Left hindlimb (tissue), 1 donor: ENCODE data around the gene EFNA3.
"Not testable (repeated sequence)": the region's sequence is repeated elsewhere in the genome, so short reads cannot be mapped to it uniquely, and the experiment has no call there.

Experiments
- DNase-seq: peaks from one replicate; pipeline ENCODE4 v3.0.0-alpha.2; 2018

Gene EFNA3

GRCh38 chr1:155110826-155111225, 32.2 kb downstream of the EFNA3 start:
- no peak for DNase-seq

GRCh38 chr1:155113450-155113980, 34.9 kb downstream of the EFNA3 start:
- DNase-seq: no peak

GRCh38 chr1:155116113-155116764, 37.6 kb downstream of the EFNA3 start:
- no peak for DNase-seq

- DNase-seq: no peak
Measured at GRCh38 chr1:155117610-155118009, 39.0 kb downstream of the EFNA3 start.

- DNase-seq: not testable (repeated sequence)
Measured at GRCh38 chr1:155118090-155118489, 39.5 kb downstream of the EFNA3 start.

- no peak for DNase-seq
Measured at GRCh38 chr1:155120253-155120652, 41.6 kb downstream of the EFNA3 start.

- no peak for DNase-seq
Measured at GRCh38 chr1:155121249-155121648, 42.6 kb downstream of the EFNA3 start.

- no peak for DNase-seq
Measured at GRCh38 chr1:155122308-155122707, 43.7 kb downstream of the EFNA3 start.

- DNase-seq: no peak
Measured at GRCh38 chr1:155123801-155124200, 45.2 kb downstream of the EFNA3 start.

- DNase-seq: peak; percentile 62
Measured at GRCh38 chr1:155124503-155125463, 46.1 kb downstream of the EFNA3 start.

GRCh38 chr1:155125511-155125945, 46.9 kb downstream of the EFNA3 start:
- DNase-seq: no peak

GRCh38 chr1:155125946-155126555, 47.4 kb downstream of the EFNA3 start:
- peak; percentile 87 for DNase-seq

GRCh38 chr1:155126556-155127104, 48.0 kb downstream of the EFNA3 start:
- peak; percentile 69 for DNase-seq

GRCh38 chr1:155127105-155127966, 48.7 kb downstream of the EFNA3 start, which contains the start of gene EFNA1:
TSS of gene EFNA1 (plus strand) at chr1:155127876. CDS start at chr1:155127978, 102 bp downstream.
- peak; percentile 64 for DNase-seq

- no peak for DNase-seq
Measured at GRCh38 chr1:155127967-155128754, 49.5 kb downstream of the EFNA3 start.

GRCh38 chr1:155128755-155129473, 50.3 kb downstream of the EFNA3 start:
- DNase-seq: no peak

GRCh38 chr1:155130272-155131006, 51.8 kb downstream of the EFNA3 start:
- DNase-seq: no peak

- no peak for DNase-seq
Measured at GRCh38 chr1:155131285-155131684, 52.6 kb downstream of the EFNA3 start.

GRCh38 chr1:155131856-155132255, 53.2 kb downstream of the EFNA3 start:
- DNase-seq: no peak
